HCT116 (cell line): ENCODE measurements around the gene EFEMP2.
A peak's percentile ranks its signal among the peaks of the same experiment; 100 is the strongest.

Experiments used
- EZH2phosphoT487 ChIP-seq: fragments of 200-600 bp; IDR thresholded peaks from 2 replicates; pipeline ENCODE4 v1.6.1; 2018; ENCODE audit warnings: antibody characterized with exemption, borderline replicate concordance
- POLR2A ChIP-seq: IDR thresholded peaks from 2 replicates; pipeline ENCODE4 v1.7.0; 2011; ENCODE audit warnings: borderline replicate concordance; ENCODE audit not compliant: insufficient read depth, insufficient read length; ENCODE audit errors: extremely low read depth
- RAD21 ChIP-seq: IDR thresholded peaks from 2 replicates; pipeline ENCODE4 v1.6.1; 2012; ENCODE audit warnings: low read depth, mild to moderate bottlenecking
- SIN3A ChIP-seq: IDR thresholded peaks from 2 replicates; pipeline ENCODE4 v1.6.1; 2012; ENCODE audit warnings: low read depth
- YY1 ChIP-seq: IDR thresholded peaks from 2 replicates; pipeline ENCODE4 v1.6.1; 2011; ENCODE audit warnings: low read length, low read depth, moderate library complexity, mild to moderate bottlenecking; ENCODE audit not compliant: insufficient replicate concordance; ENCODE audit errors: extremely low read depth
- TF ChIP-seq, protein P1 (sequence below), 3 experiments: fragments of 200-600 bp in 1 of 3; sonication (generic) in 1 of 3; IDR thresholded peaks in 2 of 3; conservative IDR thresholded peaks in 1 of 3; 2 replicates each; pipeline ENCODE4 v1.5.1; 2012 to 2017; ENCODE audit warnings: low read depth in 2 of 3, low read length in 2 of 3, antibody characterized with exemption in 1 of 3, borderline replicate concordance in 1 of 3, control low read depth in 1 of 3, mild to moderate bottlenecking in 1 of 3, mixed read lengths in 1 of 3, mixed run types in 1 of 3, moderate library complexity in 1 of 3; ENCODE audit not compliant: insufficient read depth in 1 of 3
- TF ChIP-seq, protein P2 (sequence below): IDR thresholded peaks from 2 replicates; pipeline ENCODE4 v1.6.1; 2012; ENCODE audit warnings: low read depth
- TF ChIP-seq, protein P3 (sequence below): IDR thresholded peaks from 2 replicates; pipeline ENCODE4 v1.6.1; 2012

DNA sequence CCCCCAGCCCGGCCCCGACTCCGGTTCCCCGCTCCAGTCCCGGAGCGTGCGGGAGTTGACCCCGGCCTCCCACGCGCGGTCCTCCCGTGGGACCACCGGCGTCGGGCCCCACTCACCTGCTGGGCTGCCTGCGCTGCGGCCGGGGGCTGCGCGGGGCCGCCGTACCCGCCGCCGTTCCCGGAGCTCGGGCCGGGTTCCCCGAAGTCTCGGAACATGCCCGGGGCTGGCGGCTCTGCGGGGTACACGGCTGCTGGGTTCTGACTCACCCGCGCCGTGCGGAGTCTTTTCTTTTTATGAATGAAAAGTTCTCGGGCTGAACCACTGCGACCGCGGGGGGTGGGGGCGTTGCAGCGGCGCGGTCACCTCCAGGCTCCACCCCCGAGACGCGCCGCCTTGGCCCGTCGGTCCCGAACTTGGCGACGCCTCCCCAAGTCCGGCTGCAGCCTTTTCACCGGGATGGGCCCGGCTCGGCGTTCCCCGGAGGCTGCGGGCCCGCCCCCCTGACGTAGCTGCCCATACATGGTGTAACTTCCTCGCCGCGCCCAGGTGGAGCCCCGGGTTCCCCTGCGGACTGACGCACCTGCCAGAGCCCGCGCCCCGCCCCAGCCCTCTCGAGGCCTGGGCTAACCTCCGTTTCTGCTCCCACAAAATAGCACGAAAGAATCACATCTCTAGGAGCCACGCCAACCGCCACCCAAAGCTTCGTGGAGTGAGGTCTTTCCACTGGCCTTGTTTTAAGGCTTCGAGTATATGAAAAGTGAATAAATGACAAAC, 27.7 kb upstream of the EFEMP2 start, which contains the start of gene FOSL1:
- no peak for TF ChIP-seq SIN3A
- peak; percentile 4 for TF ChIP-seq YY1
- TF ChIP-seq, protein P1, sequence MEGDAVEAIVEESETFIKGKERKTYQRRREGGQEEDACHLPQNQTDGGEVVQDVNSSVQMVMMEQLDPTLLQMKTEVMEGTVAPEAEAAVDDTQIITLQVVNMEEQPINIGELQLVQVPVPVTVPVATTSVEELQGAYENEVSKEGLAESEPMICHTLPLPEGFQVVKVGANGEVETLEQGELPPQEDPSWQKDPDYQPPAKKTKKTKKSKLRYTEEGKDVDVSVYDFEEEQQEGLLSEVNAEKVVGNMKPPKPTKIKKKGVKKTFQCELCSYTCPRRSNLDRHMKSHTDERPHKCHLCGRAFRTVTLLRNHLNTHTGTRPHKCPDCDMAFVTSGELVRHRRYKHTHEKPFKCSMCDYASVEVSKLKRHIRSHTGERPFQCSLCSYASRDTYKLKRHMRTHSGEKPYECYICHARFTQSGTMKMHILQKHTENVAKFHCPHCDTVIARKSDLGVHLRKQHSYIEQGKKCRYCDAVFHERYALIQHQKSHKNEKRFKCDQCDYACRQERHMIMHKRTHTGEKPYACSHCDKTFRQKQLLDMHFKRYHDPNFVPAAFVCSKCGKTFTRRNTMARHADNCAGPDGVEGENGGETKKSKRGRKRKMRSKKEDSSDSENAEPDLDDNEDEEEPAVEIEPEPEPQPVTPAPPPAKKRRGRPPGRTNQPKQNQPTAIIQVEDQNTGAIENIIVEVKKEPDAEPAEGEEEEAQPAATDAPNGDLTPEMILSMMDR (IDR thresholded peaks at IDR 0.05 in 2 of 3, conservative IDR thresholded peaks at IDR 0.05 in 1 of 3; ENCODE audit: borderline replicate concordance in 1 of 3, insufficient read depth in 1 of 3, low read depth in 2 of 3, low read length in 2 of 3), result no peak
- TF ChIP-seq, protein P2, sequence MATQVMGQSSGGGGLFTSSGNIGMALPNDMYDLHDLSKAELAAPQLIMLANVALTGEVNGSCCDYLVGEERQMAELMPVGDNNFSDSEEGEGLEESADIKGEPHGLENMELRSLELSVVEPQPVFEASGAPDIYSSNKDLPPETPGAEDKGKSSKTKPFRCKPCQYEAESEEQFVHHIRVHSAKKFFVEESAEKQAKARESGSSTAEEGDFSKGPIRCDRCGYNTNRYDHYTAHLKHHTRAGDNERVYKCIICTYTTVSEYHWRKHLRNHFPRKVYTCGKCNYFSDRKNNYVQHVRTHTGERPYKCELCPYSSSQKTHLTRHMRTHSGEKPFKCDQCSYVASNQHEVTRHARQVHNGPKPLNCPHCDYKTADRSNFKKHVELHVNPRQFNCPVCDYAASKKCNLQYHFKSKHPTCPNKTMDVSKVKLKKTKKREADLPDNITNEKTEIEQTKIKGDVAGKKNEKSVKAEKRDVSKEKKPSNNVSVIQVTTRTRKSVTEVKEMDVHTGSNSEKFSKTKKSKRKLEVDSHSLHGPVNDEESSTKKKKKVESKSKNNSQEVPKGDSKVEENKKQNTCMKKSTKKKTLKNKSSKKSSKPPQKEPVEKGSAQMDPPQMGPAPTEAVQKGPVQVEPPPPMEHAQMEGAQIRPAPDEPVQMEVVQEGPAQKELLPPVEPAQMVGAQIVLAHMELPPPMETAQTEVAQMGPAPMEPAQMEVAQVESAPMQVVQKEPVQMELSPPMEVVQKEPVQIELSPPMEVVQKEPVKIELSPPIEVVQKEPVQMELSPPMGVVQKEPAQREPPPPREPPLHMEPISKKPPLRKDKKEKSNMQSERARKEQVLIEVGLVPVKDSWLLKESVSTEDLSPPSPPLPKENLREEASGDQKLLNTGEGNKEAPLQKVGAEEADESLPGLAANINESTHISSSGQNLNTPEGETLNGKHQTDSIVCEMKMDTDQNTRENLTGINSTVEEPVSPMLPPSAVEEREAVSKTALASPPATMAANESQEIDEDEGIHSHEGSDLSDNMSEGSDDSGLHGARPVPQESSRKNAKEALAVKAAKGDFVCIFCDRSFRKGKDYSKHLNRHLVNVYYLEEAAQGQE, result no peak
- TF ChIP-seq POLR2A, result peak; percentile 97
- TF ChIP-seq EZH2phosphoT487, result no peak
- TF ChIP-seq, protein P3, sequence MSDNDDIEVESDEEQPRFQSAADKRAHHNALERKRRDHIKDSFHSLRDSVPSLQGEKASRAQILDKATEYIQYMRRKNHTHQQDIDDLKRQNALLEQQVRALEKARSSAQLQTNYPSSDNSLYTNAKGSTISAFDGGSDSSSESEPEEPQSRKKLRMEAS, result no peak
- no peak for TF ChIP-seq RAD21
